Gastrocnemius medialis (tissue), 4 donors: ENCODE measurements around the gene SEC24C. TPM values are rescaled to one million over a fixed set of nuclear protein-coding genes. Genes with fewer than 3 reads are reported as not detected.

ENCODE experiments used
- ATAC-seq, 2 donors: fragments of 150-250 bp; one replicate each; pipeline ENCODE4 v1.9.1; 2016
- DNase-seq, 2 donors: peaks; one replicate each; pipeline ENCODE4 v3.0.0-alpha.2; 2019
- H3K27ac ChIP-seq, 4 donors: fragments of 200-600 bp; sonication (generic); 1 replicate in 1 of 4; 2 replicates in 3 of 4; pipeline ENCODE4 v1.5.1; 2016 to 2018; ENCODE audit warnings: mild to moderate bottlenecking in 2 of 4, moderate library complexity in 1 of 4
- H3K27me3 ChIP-seq, 3 donors: fragments of 200-600 bp; sonication (generic) in 2 of 3; 1 replicate in 1 of 3; 2 replicates in 2 of 3; pipeline versions ENCODE4 v1.5.1 to v1.6.0; 2016 to 2019; ENCODE audit warnings: mild to moderate bottlenecking in 1 of 3, moderate library complexity in 1 of 3
- H3K36me3 ChIP-seq, 2 donors: fragments of 200-600 bp; sonication (generic) in 1 of 2; one replicate each; pipeline ENCODE4 v1.5.1; 2017 to 2018
- H3K4me1 ChIP-seq, 2 donors: fragments of 200-600 bp; sonication (generic) in 1 of 2; one replicate each; pipeline ENCODE4 v1.5.1; 2016 to 2017; ENCODE audit warnings: mild to moderate bottlenecking in 2 of 2
- H3K4me3 ChIP-seq, 4 donors: fragments of 200-600 bp; sonication (generic) in 3 of 4; 1 replicate in 1 of 4; 2 replicates in 3 of 4; pipeline ENCODE4 v1.5.1; 2016 to 2019; ENCODE audit warnings: mild to moderate bottlenecking in 2 of 4
- H3K9me3 ChIP-seq, 3 donors: fragments of 200-600 bp; sonication (generic) in 2 of 3; 1 replicate in 1 of 3; 2 replicates in 2 of 3; pipeline ENCODE4 v1.5.1; 2016 to 2019
- POLR2A ChIP-seq, 2 donors: fragments of 450-650 bp; IDR thresholded peaks; one replicate each; pipeline ENCODE4 v1.6.1; 2017; ENCODE audit warnings: antibody characterized with exemption in 2 of 2, mild to moderate bottlenecking in 2 of 2, moderate library complexity in 2 of 2
- in situ Hi-C, 4 donors: fragments of 200-750 bp; cut with MboI; loops; one replicate each; pipeline versions ENCODE4 v1.15.0 to v1.8.0; 2017; ENCODE audit warnings: low sequenced_read_pairs in 4 of 4
- intact Hi-C: fragments of 100-400 bp; cut with DNase I; formaldehyde crosslinking; loops from one replicate; pipeline ENCODE4 v1.15.1; 2023; ENCODE audit warnings: low total_unique reads
- total RNA-seq, 4 donors: library from RNA; depleted of rRNA; stranded (reverse); fragments of >200 nt; gene quantifications; one replicate each; pipeline versions ENCODE4 v1.1.0 to v1.2.3, GENCODE V29; 2016
- TF ChIP-seq, protein P1 (sequence below), 5 experiments: fragments of 450-650 bp in 3 of 5; fragments of 200-600 bp in 2 of 5; sonication (generic) in 2 of 5; IDR thresholded peaks in 4 of 5; conservative IDR thresholded peaks in 1 of 5; 1 replicate in 4 of 5; 2 replicates in 1 of 5; pipeline ENCODE4 v1.5.1; 2016 to 2019; ENCODE audit warnings: antibody characterized with exemption in 5 of 5, mild to moderate bottlenecking in 3 of 5, moderate library complexity in 3 of 5

The SEC24C gene
- total RNA-seq, 4 donors from 2014 or later = 43.6 to 90.5 (median 69.6) TPM

DNA sequence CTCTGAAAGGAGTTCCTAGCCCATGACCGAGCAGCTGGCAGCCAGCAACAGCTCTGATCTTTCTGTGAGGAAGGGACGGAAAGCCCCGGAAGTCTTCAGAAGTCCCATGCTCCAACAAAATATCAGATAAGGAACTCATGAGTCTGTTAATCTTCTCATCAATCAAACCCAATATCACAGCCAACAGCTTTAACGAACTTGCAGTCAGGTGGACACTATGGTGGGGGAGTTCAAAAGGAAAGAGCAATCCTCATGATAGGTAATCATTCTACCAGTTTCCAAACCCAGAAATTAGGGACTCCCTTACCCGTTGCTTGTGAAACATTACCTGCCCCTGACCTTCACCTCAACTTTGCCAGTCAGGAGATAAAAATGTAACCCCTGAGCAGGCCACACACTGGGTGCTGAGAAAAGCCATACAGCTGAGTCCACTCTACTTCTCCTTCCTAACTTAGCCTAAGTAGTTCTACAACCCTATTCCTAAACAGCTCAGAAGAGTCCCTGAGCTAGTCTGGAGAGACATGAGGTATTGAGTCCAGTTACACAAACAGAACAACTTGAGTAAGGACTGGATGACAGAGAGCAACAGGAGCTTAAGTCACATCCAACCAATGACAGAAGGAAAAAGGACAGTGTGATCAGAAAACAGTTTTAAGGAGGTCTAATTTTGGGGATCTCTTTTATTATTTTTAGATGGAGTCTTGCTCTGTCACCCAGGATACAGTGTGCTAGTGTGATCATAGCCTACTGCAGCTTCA lies 65.1 kb downstream of the SEC24C start:
- TF ChIP-seq POLR2A (IDR thresholded peaks at IDR 0.05) = no peak
- TF ChIP-seq, protein P1, sequence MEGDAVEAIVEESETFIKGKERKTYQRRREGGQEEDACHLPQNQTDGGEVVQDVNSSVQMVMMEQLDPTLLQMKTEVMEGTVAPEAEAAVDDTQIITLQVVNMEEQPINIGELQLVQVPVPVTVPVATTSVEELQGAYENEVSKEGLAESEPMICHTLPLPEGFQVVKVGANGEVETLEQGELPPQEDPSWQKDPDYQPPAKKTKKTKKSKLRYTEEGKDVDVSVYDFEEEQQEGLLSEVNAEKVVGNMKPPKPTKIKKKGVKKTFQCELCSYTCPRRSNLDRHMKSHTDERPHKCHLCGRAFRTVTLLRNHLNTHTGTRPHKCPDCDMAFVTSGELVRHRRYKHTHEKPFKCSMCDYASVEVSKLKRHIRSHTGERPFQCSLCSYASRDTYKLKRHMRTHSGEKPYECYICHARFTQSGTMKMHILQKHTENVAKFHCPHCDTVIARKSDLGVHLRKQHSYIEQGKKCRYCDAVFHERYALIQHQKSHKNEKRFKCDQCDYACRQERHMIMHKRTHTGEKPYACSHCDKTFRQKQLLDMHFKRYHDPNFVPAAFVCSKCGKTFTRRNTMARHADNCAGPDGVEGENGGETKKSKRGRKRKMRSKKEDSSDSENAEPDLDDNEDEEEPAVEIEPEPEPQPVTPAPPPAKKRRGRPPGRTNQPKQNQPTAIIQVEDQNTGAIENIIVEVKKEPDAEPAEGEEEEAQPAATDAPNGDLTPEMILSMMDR (IDR thresholded peaks at IDR 0.05 in 4 of 5, conservative IDR thresholded peaks at IDR 0.05 in 1 of 5) = no peak
- H3K9me3 ChIP-seq = no peaks in the 10 kb centered on the region
- H3K27ac ChIP-seq = no peak overlapping the region
- peaks cover 0 to 59% of the 10 kb centered on the region in 2 donors for H3K36me3 ChIP-seq
- no peak overlapping the region for H3K4me3 ChIP-seq
- ATAC-seq (no peak), DNase-seq (no peak)
- in situ Hi-C loops = no loop called here
- intact Hi-C loops = no loop called here
- no peaks in the 10 kb centered on the region for H3K27me3 ChIP-seq
- peaks cover 12 to 23% of the 10 kb centered on the region in 2 donors for H3K4me1 ChIP-seq

DNA sequence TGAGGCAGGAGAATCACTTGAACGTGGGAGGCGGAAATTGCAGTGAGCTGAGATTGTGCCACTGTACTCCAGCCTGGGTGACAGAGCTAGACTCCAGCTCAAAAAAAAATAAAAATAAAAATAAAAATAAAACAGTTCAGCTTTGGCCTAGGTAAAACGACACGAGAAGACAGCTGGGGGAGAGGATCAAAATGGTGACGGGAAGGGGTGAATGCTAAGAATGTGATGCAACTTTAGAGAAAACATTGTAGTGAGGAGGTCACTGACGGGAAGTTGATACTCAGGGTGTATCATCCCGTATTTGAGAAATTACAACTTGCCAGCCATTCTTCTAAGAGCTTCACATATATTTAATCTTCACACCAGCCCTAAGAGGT lies 66.2 kb downstream of the SEC24C start:
- Histone ChIP-seq H3K27ac (peak overlapping the region; percentile 76 to 96 (median 90)), H3K36me3 (peaks cover 0 to 52% of the 10 kb centered on the region in 2 donors), H3K27me3 (no peaks in the 10 kb centered on the region), H3K4me3 (peak overlapping the region; percentile 77 to 93 (median 88)), H3K9me3 (no peaks in the 10 kb centered on the region), H3K4me1 (peaks cover 12 to 23% of the 10 kb centered on the region in 2 donors)
- in situ Hi-C loops (no loop called here), intact Hi-C loops (loop anchor here (2.0 to 5.0 kb wide), 2 partner anchors 38 to 62 kb away; partner anchors contain the start of gene CAMK2G)
- no peak for DNase-seq
- no peak for ATAC-seq
- TF ChIP-seq, protein P1 (IDR thresholded peaks at IDR 0.05 in 4 of 5, conservative IDR thresholded peaks at IDR 0.05 in 1 of 5) = no peak
- peak in 1 of 2 donors; percentile 7 for TF ChIP-seq POLR2A (IDR thresholded peaks at IDR 0.05)

DNA sequence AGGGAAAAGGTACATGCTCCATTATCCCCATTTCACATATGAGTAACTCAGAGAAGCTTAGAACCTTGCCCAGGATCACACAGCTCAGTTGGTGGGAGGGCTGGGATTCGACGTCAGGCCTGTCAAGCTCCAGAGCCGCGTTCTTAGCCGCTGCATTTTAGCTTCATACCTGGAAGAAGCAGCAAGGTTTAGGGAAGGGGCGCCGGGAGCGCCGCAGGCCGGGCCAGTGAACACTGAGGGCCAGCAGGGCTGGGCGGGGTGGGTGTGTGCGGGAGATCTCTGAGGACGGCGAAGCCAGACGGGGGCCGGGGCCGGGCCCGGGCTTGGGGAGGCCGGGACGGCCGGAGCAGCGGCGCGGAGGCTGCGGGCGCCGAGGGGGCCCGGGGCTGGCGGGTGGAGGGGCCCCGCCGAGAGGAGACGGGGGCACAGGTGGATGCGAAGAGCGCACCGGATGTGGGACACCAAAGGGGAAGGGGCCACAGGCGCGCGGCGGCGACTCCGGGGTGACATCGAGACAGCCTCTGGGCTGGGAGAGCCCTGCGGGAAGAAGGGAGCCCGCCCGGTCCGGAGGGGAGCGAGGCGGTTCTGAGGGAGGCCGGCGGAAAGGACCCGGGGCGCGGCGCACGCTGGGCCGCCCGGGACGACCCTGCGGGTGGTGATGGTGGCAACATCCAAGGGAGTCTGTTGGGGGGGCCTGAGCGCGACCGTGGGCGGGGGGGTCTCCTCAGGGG lies 66.7 kb downstream of the SEC24C start:
- Histone ChIP-seq H3K9me3 (no peaks in the 10 kb centered on the region), H3K36me3 (peaks cover 0 to 46% of the 10 kb centered on the region in 2 donors), H3K4me3 (peak overlapping the region; percentile 77 to 93 (median 88)), H3K4me1 (peaks cover 12 to 23% of the 10 kb centered on the region in 2 donors), H3K27ac (peak overlapping the region; percentile 76 to 96 (median 90)), H3K27me3 (no peaks in the 10 kb centered on the region)
- intact Hi-C loops = loop anchor here (1.0 to 5.0 kb wide), 3 partner anchors 26 to 61 kb away; partner anchors contain the start of genes CAMK2G and ZSWIM8
- DNase-seq (no peak), ATAC-seq (peak; percentile 43 to 50)
- in situ Hi-C loops = no loop called here
- TF ChIP-seq, protein P1 (IDR thresholded peaks at IDR 0.05 in 4 of 5, conservative IDR thresholded peaks at IDR 0.05 in 1 of 5) = no peak
- TF ChIP-seq POLR2A (IDR thresholded peaks at IDR 0.05) = no peak

DNA sequence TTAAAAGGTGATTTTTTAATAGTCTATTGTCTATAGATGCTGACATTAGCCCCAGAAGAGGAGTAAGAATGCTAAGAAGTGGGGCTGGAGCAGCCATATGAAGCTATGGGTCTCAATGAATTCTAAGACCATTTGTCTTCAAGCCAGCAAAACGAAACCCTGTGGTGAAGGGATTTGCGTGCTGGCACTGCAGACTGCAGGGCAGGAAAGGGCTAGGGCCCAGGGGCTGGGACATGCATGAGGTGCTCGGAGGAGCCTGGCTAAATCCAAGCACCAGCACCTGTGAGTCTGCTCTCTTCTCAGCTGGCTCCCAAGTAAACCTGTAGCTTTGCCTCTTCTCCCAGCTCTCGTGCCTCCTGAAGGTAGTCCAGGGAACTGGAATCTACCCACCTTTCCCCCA lies 68.5 kb downstream of the SEC24C start:
- H3K4me3 ChIP-seq = no peak overlapping the region
- intact Hi-C loops = loop anchor here (5.0 kb wide), 1 partner anchor 60 kb away; the partner anchor contains the start of gene CAMK2G
- peaks cover 0 to 37% of the 10 kb centered on the region in 2 donors for H3K36me3 ChIP-seq
- TF ChIP-seq POLR2A (IDR thresholded peaks at IDR 0.05) = no peak
- TF ChIP-seq, protein P1 (IDR thresholded peaks at IDR 0.05 in 4 of 5, conservative IDR thresholded peaks at IDR 0.05 in 1 of 5) = no peak
- peaks cover 12 to 32% of the 10 kb centered on the region in 2 donors for H3K4me1 ChIP-seq
- H3K9me3 ChIP-seq = no peaks in the 10 kb centered on the region
- DNase-seq (no peak), ATAC-seq (no peak)
- no peaks in the 10 kb centered on the region for H3K27me3 ChIP-seq
- in situ Hi-C loops = no loop called here
- H3K27ac ChIP-seq = peak overlapping the region; percentile 76 to 96 (median 82)
